ENCODE results near the gene RCL1. TPM values are rescaled to one million over a fixed set of nuclear protein-coding genes. Genes with fewer than 3 reads are reported as not detected.

RCL1 gene
- total RNA-seq, 1 donor: 15.6 TPM

- no peaks in the 10 kb centered on the region for H3K79me2 ChIP-seq (ENCODE audit: insufficient read depth, low read length)
- H3K9me3 ChIP-seq (ENCODE audit: low read depth, low read length): no peaks in the 10 kb centered on the region
- H3K4me1 ChIP-seq (ENCODE audit: insufficient read depth, low read length): no peaks in the 10 kb centered on the region
- H4K20me1 ChIP-seq (ENCODE audit: insufficient read depth, low read length): no peaks in the 10 kb centered on the region
- no peak overlapping the region for H3K4me3 ChIP-seq (ENCODE audit: insufficient read depth, low read length)
- TF ChIP-seq, protein P1, sequence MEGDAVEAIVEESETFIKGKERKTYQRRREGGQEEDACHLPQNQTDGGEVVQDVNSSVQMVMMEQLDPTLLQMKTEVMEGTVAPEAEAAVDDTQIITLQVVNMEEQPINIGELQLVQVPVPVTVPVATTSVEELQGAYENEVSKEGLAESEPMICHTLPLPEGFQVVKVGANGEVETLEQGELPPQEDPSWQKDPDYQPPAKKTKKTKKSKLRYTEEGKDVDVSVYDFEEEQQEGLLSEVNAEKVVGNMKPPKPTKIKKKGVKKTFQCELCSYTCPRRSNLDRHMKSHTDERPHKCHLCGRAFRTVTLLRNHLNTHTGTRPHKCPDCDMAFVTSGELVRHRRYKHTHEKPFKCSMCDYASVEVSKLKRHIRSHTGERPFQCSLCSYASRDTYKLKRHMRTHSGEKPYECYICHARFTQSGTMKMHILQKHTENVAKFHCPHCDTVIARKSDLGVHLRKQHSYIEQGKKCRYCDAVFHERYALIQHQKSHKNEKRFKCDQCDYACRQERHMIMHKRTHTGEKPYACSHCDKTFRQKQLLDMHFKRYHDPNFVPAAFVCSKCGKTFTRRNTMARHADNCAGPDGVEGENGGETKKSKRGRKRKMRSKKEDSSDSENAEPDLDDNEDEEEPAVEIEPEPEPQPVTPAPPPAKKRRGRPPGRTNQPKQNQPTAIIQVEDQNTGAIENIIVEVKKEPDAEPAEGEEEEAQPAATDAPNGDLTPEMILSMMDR (IDR thresholded peaks at IDR 0.05; ENCODE audit: extremely low read depth, low read depth, low read length): no peak
- H3K36me3 ChIP-seq (ENCODE audit: insufficient read depth, low read length): no peaks in the 10 kb centered on the region
- H3K4me2 ChIP-seq (ENCODE audit: insufficient read depth, low read length): no peak overlapping the region
- DNase-seq (ENCODE audit: insufficient read length, low spot score, missing footprints): no peak
- H2AFZ ChIP-seq (ENCODE audit: low read length): no peak overlapping the region
- H3K27me3 ChIP-seq (ENCODE audit: insufficient read depth, low read length): peaks cover 4% of the 10 kb centered on the region
- no peak overlapping the region for H3K27ac ChIP-seq (ENCODE audit: low read depth, low read length)
Observed at GRCh38 chr9:4756420-4756819, 36.3 kb upstream of the RCL1 start.

- Histone ChIP-seq H4K20me1 (ENCODE audit: insufficient read depth, low read length) (no peaks in the 10 kb centered on the region), H3K36me3 (ENCODE audit: insufficient read depth, low read length) (no peaks in the 10 kb centered on the region), H3K4me3 (ENCODE audit: insufficient read depth, low read length) (no peak overlapping the region), H3K4me1 (ENCODE audit: insufficient read depth, low read length) (peaks cover 7% of the 10 kb centered on the region), H3K9me3 (ENCODE audit: low read depth, low read length) (no peaks in the 10 kb centered on the region), H2AFZ (ENCODE audit: low read length) (no peak overlapping the region), H3K79me2 (ENCODE audit: insufficient read depth, low read length) (no peaks in the 10 kb centered on the region), H3K4me2 (ENCODE audit: insufficient read depth, low read length) (no peak overlapping the region), H3K27me3 (ENCODE audit: insufficient read depth, low read length) (peaks cover 8% of the 10 kb centered on the region), H3K27ac (ENCODE audit: low read depth, low read length) (no peak overlapping the region)
- TF ChIP-seq, protein P1 (IDR thresholded peaks at IDR 0.05; ENCODE audit: extremely low read depth, low read depth, low read length): no peak
- no peak for DNase-seq (ENCODE audit: insufficient read length, low spot score, missing footprints)
Observed at GRCh38 chr9:4760122-4760521, 32.6 kb upstream of the RCL1 start.

- H3K79me2 ChIP-seq (ENCODE audit: insufficient read depth, low read length): no peaks in the 10 kb centered on the region
- no peaks in the 10 kb centered on the region for H3K9me3 ChIP-seq (ENCODE audit: low read depth, low read length)
- peak overlapping the region; percentile 71 for H3K4me2 ChIP-seq (ENCODE audit: insufficient read depth, low read length)
- H3K4me3 ChIP-seq (ENCODE audit: insufficient read depth, low read length): peak overlapping the region; percentile 54
- no peak overlapping the region for H3K27ac ChIP-seq (ENCODE audit: low read depth, low read length)
- peaks cover 8% of the 10 kb centered on the region for H3K27me3 ChIP-seq (ENCODE audit: insufficient read depth, low read length)
- no peaks in the 10 kb centered on the region for H3K36me3 ChIP-seq (ENCODE audit: insufficient read depth, low read length)
- peak overlapping the region; percentile 56 for H2AFZ ChIP-seq (ENCODE audit: low read length)
- DNase-seq (ENCODE audit: insufficient read length, low spot score, missing footprints): peak; percentile 41
- H4K20me1 ChIP-seq (ENCODE audit: insufficient read depth, low read length): no peaks in the 10 kb centered on the region
- TF ChIP-seq, protein P1 (IDR thresholded peaks at IDR 0.05; ENCODE audit: extremely low read depth, low read depth, low read length): peak; percentile 71
- H3K4me1 ChIP-seq (ENCODE audit: insufficient read depth, low read length): peaks cover 7% of the 10 kb centered on the region
Observed at GRCh38 chr9:4762108-4762885, 30.4 kb upstream of the RCL1 start.

GRCh38 chr9:4762886-4763541, 29.7 kb upstream of the RCL1 start:
- Histone ChIP-seq H3K4me3 (ENCODE audit: insufficient read depth, low read length) (peak overlapping the region; percentile 54), H2AFZ (ENCODE audit: low read length) (peak overlapping the region; percentile 56), H3K4me1 (ENCODE audit: insufficient read depth, low read length) (peaks cover 7% of the 10 kb centered on the region), H3K27ac (ENCODE audit: low read depth, low read length) (no peak overlapping the region), H3K9me3 (ENCODE audit: low read depth, low read length) (no peaks in the 10 kb centered on the region), H3K36me3 (ENCODE audit: insufficient read depth, low read length) (no peaks in the 10 kb centered on the region), H3K79me2 (ENCODE audit: insufficient read depth, low read length) (no peaks in the 10 kb centered on the region), H3K4me2 (ENCODE audit: insufficient read depth, low read length) (peak overlapping the region; percentile 71), H4K20me1 (ENCODE audit: insufficient read depth, low read length) (no peaks in the 10 kb centered on the region), H3K27me3 (ENCODE audit: insufficient read depth, low read length) (peaks cover 4% of the 10 kb centered on the region)
- TF ChIP-seq, protein P1 (IDR thresholded peaks at IDR 0.05; ENCODE audit: extremely low read depth, low read depth, low read length): no peak
- DNase-seq (ENCODE audit: insufficient read length, low spot score, missing footprints): peak; percentile 73
